ENCODE results near the gene NDOR1.

- TF ChIP-seq CTCF (IDR thresholded peaks at IDR 0.05; ENCODE audit: low read depth, low read length) (no peak), EZH2phosphoT487 (IDR thresholded peaks at IDR 0.05; ENCODE audit: low read depth) (no peak)
Observed at GRCh38 chr9:137174722-137175293, 30.7 kb upstream of the NDOR1 start.
